ENCODE measurements around the gene CD99.

- no peak for TF ChIP-seq CTCF (IDR thresholded peaks at IDR 0.05)
- no peak for TF ChIP-seq POLR2A (IDR thresholded peaks at IDR 0.05)
Observed at GRCh38 chrX:2748815-2749188, 57.7 kb downstream of the CD99 start.
